ENCODE data around the gene ZSCAN5C.
"Not testable (repeated sequence)": the region's sequence is repeated elsewhere in the genome, so short reads cannot be mapped to it uniquely, and the experiment has no call there.

ZSCAN5C gene

GRCh38 chr19:56217039-56217949 is 15.2 kb downstream of the ZSCAN5C start:
- H3K4me1 ChIP-seq (ENCODE audit: insufficient read depth, low read length) = no peaks in the 10 kb centered on the region

GRCh38 chr19:56218961-56219360 is 16.9 kb downstream of the ZSCAN5C start:
- H3K9me3 ChIP-seq (ENCODE audit: control insufficient read depth, insufficient read depth, low read length) = no peaks in the 10 kb centered on the region
- H3K4me1 ChIP-seq (ENCODE audit: insufficient read depth, low read length) = no peaks in the 10 kb centered on the region
- no peaks in the 10 kb centered on the region for H3K36me3 ChIP-seq (ENCODE audit: insufficient read depth, low read length)
- H3K9ac ChIP-seq (ENCODE audit: low read depth, low read length) = no peak overlapping the region

More at GRCh38 chr19:56217039-56217949, 15.2 kb downstream of the ZSCAN5C start:
- Histone ChIP-seq H3K36me3 (ENCODE audit: insufficient read depth, low read length) (no peaks in the 10 kb centered on the region), H3K9ac (ENCODE audit: low read depth, low read length) (no peak overlapping the region), H3K9me3 (ENCODE audit: control insufficient read depth, insufficient read depth, low read length) (no peaks in the 10 kb centered on the region)

GRCh38 chr19:56221442-56221841 is 19.4 kb downstream of the ZSCAN5C start:
- H3K9ac ChIP-seq (ENCODE audit: low read depth, low read length); H3K9me3 ChIP-seq (ENCODE audit: control insufficient read depth, insufficient read depth, low read length); H3K36me3 ChIP-seq (ENCODE audit: insufficient read depth, low read length); H3K4me1 ChIP-seq (ENCODE audit: insufficient read depth, low read length): not testable (repeated sequence)

GRCh38 chr19:56221851-56222250 is 19.8 kb downstream of the ZSCAN5C start:
- H3K4me1 ChIP-seq (ENCODE audit: insufficient read depth, low read length) = no peaks in the 10 kb centered on the region
- H3K9me3 ChIP-seq (ENCODE audit: control insufficient read depth, insufficient read depth, low read length) = no peaks in the 10 kb centered on the region
- H3K9ac ChIP-seq (ENCODE audit: low read depth, low read length) = no peak overlapping the region
- H3K36me3 ChIP-seq (ENCODE audit: insufficient read depth, low read length) = no peaks in the 10 kb centered on the region

- Histone ChIP-seq H3K4me1 (ENCODE audit: insufficient read depth, low read length) (no peaks in the 10 kb centered on the region), H3K9me3 (ENCODE audit: control insufficient read depth, insufficient read depth, low read length) (no peaks in the 10 kb centered on the region), H3K36me3 (ENCODE audit: insufficient read depth, low read length) (no peaks in the 10 kb centered on the region), H3K9ac (ENCODE audit: low read depth, low read length) (no peak overlapping the region)
Measured at GRCh38 chr19:56222901-56223300, 20.8 kb downstream of the ZSCAN5C start.

GRCh38 chr19:56223481-56223880 is 21.4 kb downstream of the ZSCAN5C start:
- Histone ChIP-seq H3K36me3 (ENCODE audit: insufficient read depth, low read length) (no peaks in the 10 kb centered on the region), H3K9me3 (ENCODE audit: control insufficient read depth, insufficient read depth, low read length) (no peaks in the 10 kb centered on the region), H3K9ac (ENCODE audit: low read depth, low read length) (no peak overlapping the region), H3K4me1 (ENCODE audit: insufficient read depth, low read length) (no peaks in the 10 kb centered on the region)

GRCh38 chr19:56245121-56245740 is 43.2 kb downstream of the ZSCAN5C start:
- Histone ChIP-seq H3K4me1 (ENCODE audit: insufficient read depth, low read length) (no peaks in the 10 kb centered on the region), H3K36me3 (ENCODE audit: insufficient read depth, low read length) (no peaks in the 10 kb centered on the region), H3K9me3 (ENCODE audit: control insufficient read depth, insufficient read depth, low read length) (no peaks in the 10 kb centered on the region), H3K9ac (ENCODE audit: low read depth, low read length) (no peak overlapping the region)

- H3K9ac ChIP-seq (ENCODE audit: low read depth, low read length); H3K4me1 ChIP-seq (ENCODE audit: insufficient read depth, low read length); H3K36me3 ChIP-seq (ENCODE audit: insufficient read depth, low read length); H3K9me3 ChIP-seq (ENCODE audit: control insufficient read depth, insufficient read depth, low read length): not testable (repeated sequence)
Measured at GRCh38 chr19:56245764-56246163, 43.7 kb downstream of the ZSCAN5C start.

GRCh38 chr19:56248736-56249338 is 46.8 kb downstream of the ZSCAN5C start:
- H3K9me3 ChIP-seq (ENCODE audit: control insufficient read depth, insufficient read depth, low read length); H3K4me1 ChIP-seq (ENCODE audit: insufficient read depth, low read length); H3K9ac ChIP-seq (ENCODE audit: low read depth, low read length); H3K36me3 ChIP-seq (ENCODE audit: insufficient read depth, low read length): not testable (repeated sequence)

- H3K9ac ChIP-seq (ENCODE audit: low read depth, low read length) = no peak overlapping the region
- H3K9me3 ChIP-seq (ENCODE audit: control insufficient read depth, insufficient read depth, low read length) = peaks cover 6% of the 10 kb centered on the region; the same call in 1 of the 2 replicates
- H3K36me3 ChIP-seq (ENCODE audit: insufficient read depth, low read length) = no peaks in the 10 kb centered on the region; the same call in 1 of the 2 replicates
- H3K4me1 ChIP-seq (ENCODE audit: insufficient read depth, low read length) = no peaks in the 10 kb centered on the region
Measured at GRCh38 chr19:56252699-56253422, 50.8 kb downstream of the ZSCAN5C start.

- H3K36me3 ChIP-seq (ENCODE audit: insufficient read depth, low read length) = no peaks in the 10 kb centered on the region; the same call in 1 of the 2 replicates
- no peak overlapping the region for H3K9ac ChIP-seq (ENCODE audit: low read depth, low read length)
- H3K4me1 ChIP-seq (ENCODE audit: insufficient read depth, low read length) = no peaks in the 10 kb centered on the region
- peaks cover 6% of the 10 kb centered on the region; the same call in 1 of the 2 replicates for H3K9me3 ChIP-seq (ENCODE audit: control insufficient read depth, insufficient read depth, low read length)
Measured at GRCh38 chr19:56253737-56254136, 51.7 kb downstream of the ZSCAN5C start.

GRCh38 chr19:56258272-56258671 is 56.2 kb downstream of the ZSCAN5C start:
- Histone ChIP-seq H3K9ac (ENCODE audit: low read depth, low read length) (no peak overlapping the region), H3K36me3 (ENCODE audit: insufficient read depth, low read length) (no peaks in the 10 kb centered on the region), H3K9me3 (ENCODE audit: control insufficient read depth, insufficient read depth, low read length) (no peaks in the 10 kb centered on the region), H3K4me1 (ENCODE audit: insufficient read depth, low read length) (no peaks in the 10 kb centered on the region)

All from ES-I3 (cell line).